Rectal smooth muscle tissue (tissue), 1 donor: ENCODE results near the gene CTNNAL1.
A peak's percentile ranks its signal among the peaks of the same experiment; 100 is the strongest.

Experiments used
- H3K27ac ChIP-seq: one replicate; pipeline ENCODE4 v1.7.0; 2013; ENCODE audit warnings: low read depth, low read length, inconsistent platforms
- H3K27me3 ChIP-seq: one replicate; pipeline ENCODE4 v1.7.0; 2013; ENCODE audit warnings: low read length; ENCODE audit not compliant: control insufficient read depth, insufficient read depth
- H3K36me3 ChIP-seq: one replicate; pipeline ENCODE4 v1.7.0; 2013; ENCODE audit warnings: low read length; ENCODE audit not compliant: control insufficient read depth, insufficient read depth
- H3K4me1 ChIP-seq: one replicate; pipeline ENCODE4 v1.7.0; 2013; ENCODE audit warnings: low read length; ENCODE audit not compliant: control insufficient read depth, insufficient read depth
- H3K4me3 ChIP-seq: one replicate; pipeline ENCODE4 v1.7.0; 2013; ENCODE audit warnings: low read length
- H3K9ac ChIP-seq: one replicate; pipeline ENCODE4 v1.7.0; 2013; ENCODE audit warnings: low read length

The CTNNAL1 gene

DNA sequence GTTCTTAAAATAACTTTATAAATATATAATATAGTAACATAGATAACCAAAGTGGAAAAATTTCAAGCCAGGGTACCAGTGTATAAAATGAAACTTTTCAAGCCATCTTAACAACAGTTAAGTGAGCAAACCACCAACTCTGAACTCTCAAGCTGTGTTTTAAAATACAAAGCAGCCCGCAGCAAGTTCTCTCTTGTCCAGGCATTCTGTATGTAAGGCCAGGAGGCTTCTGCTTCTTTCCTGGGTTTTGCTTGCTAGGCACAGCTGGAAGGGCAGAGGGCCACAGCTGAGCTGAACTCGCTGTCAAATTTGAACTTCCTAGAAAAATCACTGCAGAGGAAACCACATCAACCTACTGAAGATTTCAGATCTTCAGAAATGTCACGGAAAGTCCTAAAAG is 6.8 kb upstream of the CTNNAL1 start:
- no peak overlapping the region for H3K9ac ChIP-seq
- H3K4me3 ChIP-seq = no peak overlapping the region
- peaks cover 2% of the 10 kb centered on the region for H3K36me3 ChIP-seq
- H3K27me3 ChIP-seq = no peaks in the 10 kb centered on the region
- H3K27ac ChIP-seq = no peak overlapping the region
- H3K4me1 ChIP-seq = peaks cover 6% of the 10 kb centered on the region

DNA sequence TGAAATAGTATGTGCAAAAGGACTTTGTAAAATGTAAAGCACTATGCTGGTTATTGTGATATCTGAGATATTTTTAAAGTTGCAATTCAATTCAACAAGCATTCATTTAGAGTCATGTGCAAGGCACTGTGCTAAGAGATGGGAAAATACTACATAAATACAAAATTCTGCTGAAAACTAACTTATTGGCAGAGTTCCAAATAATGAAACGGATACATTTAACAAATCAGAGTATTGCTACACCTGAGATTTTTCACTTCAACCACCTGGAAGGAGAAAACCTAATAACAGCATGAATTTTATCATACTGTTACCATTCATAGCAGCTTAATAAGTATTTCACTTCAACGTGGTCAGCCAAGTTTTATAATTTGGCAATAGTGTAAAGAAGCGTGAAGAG is 6.1 kb upstream of the CTNNAL1 start:
- H3K27me3 ChIP-seq = no peaks in the 10 kb centered on the region
- H3K27ac ChIP-seq = no peak overlapping the region
- H3K4me1 ChIP-seq = peaks cover 6% of the 10 kb centered on the region

DNA sequence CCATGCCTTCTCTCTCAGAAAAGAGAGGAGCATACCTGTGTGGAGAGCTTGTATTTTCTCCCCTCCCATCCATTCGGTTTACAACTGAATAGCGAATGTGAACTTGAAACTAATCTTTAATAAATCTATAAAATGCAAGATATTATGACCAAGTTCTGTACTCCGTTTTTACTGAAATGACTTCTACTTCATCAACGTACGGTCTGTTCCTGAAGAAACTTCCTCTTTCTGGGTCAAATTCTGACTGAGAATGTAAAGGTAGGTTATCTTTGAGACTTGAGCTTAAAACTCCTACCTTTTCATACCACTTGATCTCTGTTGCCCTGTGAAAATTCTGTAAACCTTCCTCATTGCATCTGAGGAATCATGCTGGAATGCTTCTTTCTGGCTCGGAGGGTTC is 4.2 kb upstream of the CTNNAL1 start:
- H3K4me1 ChIP-seq = peaks cover 9% of the 10 kb centered on the region
- no peak overlapping the region for H3K27ac ChIP-seq
- no peaks in the 10 kb centered on the region for H3K27me3 ChIP-seq

More for the DNA sequence above, 6.1 kb upstream of the CTNNAL1 start:
- peaks cover 2% of the 10 kb centered on the region for H3K36me3 ChIP-seq
- H3K9ac ChIP-seq = no peak overlapping the region
- H3K4me3 ChIP-seq = no peak overlapping the region

DNA sequence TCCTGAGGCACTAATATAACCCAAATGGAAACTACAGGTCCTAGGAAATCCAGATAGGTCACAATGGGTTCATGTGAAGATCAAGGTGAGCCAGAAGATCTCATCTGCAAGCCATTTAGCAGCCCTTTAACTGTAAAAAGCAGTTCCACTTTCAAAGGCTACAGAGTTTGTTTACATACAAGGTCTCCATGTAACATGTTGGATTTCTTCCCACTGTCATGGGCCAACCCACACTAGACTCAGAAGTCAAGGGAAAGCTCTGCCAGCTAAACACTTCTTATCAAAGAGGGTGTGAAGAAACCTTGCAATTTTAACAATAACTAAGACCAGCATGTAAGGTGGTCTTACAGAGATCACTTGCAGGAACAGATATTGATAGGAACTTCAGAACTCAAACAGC is 3.8 kb upstream of the CTNNAL1 start:
- Histone ChIP-seq H3K36me3 (peaks cover 2% of the 10 kb centered on the region), H3K9ac (no peak overlapping the region), H3K27me3 (no peaks in the 10 kb centered on the region), H3K27ac (no peak overlapping the region), H3K4me3 (no peak overlapping the region), H3K4me1 (peaks cover 12% of the 10 kb centered on the region)

More for the DNA sequence above, 4.2 kb upstream of the CTNNAL1 start:
- Histone ChIP-seq H3K36me3 (peaks cover 2% of the 10 kb centered on the region), H3K9ac (no peak overlapping the region), H3K4me3 (no peak overlapping the region)

DNA sequence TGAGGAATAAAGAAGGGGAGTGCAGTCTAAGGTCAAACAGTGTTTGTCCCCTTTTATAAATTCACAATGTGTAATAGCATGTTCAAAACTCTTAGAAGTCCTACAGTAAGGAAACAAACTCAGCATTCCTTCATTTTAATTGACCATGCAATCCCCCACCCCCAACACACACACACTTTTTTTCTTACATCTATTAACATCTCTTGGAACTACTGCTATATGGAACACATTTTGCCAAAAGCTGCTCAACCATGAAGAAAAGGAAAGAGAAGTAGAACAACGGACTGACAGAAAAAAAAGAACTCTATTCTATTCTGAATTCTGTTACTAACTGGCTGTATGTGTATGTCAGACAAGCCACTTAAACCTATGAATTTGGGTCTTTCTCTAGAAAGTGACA is 2.8 kb upstream of the CTNNAL1 start:
- Histone ChIP-seq H3K4me1 (peaks cover 21% of the 10 kb centered on the region), H3K9ac (no peak overlapping the region), H3K4me3 (no peak overlapping the region), H3K36me3 (peaks cover 2% of the 10 kb centered on the region), H3K27ac (no peak overlapping the region), H3K27me3 (no peaks in the 10 kb centered on the region)

DNA sequence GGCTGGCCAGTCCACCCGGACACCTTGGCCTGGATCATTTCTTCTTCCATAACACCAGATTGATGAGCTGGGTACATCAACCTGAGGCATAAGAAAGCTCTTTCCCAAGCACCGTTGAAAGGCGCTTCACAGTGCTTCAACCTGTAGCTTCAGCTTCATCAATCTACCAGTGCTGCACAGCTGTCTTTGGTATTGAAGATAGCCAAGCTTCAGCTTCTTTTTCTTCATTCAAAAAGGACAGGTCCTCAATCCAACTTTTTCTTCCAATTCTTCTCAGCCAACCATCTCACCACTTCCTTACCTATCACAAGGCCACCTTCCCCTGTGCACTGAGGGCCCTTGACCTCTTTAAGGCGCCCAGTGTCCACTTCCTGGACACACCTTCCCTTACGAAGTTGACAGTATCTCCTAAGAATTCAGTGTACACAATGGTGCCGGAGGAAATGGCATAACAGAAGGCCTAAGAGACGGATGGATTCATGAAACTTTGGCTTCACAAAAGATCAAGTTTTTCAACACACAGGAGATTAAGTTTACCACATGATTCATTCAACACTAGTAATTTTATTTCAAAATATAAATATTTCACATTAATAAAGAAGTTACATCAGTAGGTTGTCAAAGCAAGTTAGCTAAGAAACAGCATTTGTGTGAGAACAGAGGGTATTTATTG is 1.4 kb upstream of the CTNNAL1 start:
- Histone ChIP-seq H3K9ac (no peak overlapping the region), H3K27me3 (no peaks in the 10 kb centered on the region), H3K36me3 (peaks cover 2% of the 10 kb centered on the region), H3K27ac (peak overlapping the region; percentile 76), H3K4me3 (no peak overlapping the region), H3K4me1 (peaks cover 25% of the 10 kb centered on the region)

DNA sequence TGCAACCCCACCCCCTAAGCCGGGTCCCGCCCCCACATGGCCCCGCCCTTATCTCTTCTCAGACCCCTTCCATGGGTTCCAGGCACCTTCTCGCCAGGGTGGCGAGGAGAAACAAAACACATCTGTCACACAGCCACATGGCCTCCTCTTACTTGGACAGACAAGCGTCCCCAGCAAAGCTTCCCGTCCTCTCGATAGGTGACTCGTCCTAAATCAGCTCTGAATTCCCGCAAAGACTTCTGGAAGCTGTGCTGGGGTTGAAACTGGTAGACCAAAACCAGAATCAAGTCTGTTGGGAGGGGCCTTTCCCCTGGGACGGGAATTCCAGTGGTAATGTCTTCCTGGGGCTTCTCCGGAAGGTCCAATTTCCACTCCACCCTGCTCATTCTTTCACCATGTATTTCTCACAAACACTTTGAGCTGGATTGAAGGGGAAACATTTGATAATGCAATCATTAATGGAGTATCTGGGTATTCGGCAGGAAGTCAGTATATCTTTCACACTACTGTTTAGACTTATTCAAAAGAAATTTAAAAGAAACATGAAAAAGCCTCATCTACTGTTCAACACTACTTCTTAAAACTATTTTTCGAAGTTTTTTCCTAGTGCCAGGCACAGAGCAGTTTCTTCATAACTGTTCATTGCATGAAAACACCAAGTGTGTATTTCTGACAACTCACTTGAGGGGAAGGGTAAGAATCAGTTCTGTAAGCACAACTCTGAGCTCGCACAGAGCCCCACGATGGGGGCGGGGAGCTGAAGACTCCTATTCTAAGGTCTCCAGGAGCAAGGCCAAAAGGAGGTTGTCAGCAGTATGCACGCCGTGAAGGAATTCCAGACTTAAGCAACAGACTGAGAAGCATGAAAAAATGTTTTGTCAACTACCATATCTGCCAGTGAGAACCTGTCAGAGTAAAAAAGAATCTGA is 644 bp upstream of the CTNNAL1 start:
- Histone ChIP-seq H3K27me3 (no peaks in the 10 kb centered on the region), H3K9ac (no peak overlapping the region), H3K4me3 (peak overlapping the region; percentile 56), H3K27ac (peak overlapping the region; percentile 76), H3K36me3 (no peaks in the 10 kb centered on the region), H3K4me1 (peaks cover 25% of the 10 kb centered on the region)

DNA sequence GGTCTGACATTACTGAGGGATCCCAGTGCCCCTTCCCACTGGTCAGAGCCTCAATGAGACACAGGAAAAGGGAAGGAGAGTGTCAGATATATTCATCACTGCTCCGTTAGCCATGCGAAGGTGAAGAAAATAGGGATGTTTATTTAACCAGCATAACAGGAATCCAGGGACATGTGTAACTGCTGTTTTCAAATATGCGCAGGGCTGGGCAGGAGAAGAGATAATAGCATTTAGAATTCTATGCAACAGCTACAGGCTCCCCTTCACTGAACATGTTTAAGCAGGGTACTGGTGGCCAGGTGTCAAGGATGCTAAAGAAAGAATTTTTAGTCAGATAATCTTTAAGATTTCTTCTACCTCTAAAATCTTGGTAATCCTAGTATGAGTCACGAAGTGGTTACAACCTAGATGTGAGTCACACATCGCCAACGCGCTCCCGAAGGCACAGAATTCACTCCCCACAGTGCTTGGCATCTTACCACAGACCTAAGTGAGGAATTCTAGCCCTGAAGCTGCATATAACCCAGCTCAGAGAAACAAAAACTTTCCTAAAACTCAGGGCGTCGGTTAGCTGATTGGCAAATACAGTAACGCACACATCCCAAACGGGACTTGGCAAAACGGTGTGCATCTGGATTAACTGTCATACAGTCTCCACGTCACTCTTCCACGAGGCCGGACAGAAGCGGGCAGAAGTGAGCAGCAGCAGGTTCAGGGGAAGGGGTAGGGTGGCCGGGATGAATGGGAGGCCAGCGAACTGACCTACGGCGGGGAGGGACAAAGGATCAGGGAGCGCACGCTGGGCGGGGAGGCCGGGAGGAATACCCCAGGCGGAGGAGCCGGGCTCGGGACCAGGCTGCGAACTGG is 1.1 kb downstream of the CTNNAL1 start:
- Histone ChIP-seq H3K27ac (peak overlapping the region; percentile 94), H3K9ac (peak overlapping the region; percentile 72), H3K4me1 (peaks cover 25% of the 10 kb centered on the region), H3K27me3 (no peaks in the 10 kb centered on the region), H3K36me3 (no peaks in the 10 kb centered on the region), H3K4me3 (peak overlapping the region; percentile 84)

DNA sequence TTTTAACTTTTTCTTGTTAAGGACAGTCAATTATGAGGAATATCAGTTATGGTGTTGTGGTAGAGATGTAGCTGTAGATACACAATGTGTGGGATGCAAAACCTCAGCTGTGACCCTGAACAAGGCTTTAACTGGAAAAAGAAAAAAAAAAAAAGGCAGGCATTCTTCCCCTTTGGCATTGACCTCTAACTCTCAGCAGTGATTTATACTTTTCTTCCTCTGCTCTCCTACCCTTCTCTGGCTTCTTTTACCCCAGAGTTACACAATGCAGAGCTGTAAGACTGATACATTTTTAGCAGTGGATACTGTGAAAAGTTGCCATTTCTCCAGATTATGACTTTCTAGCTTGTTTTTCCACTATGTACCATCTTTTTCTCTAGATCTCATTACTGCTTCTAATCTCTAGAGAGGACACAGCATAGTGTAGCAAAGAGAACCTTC is 2.0 kb downstream of the CTNNAL1 start:
- peaks cover 19% of the 10 kb centered on the region for H3K4me1 ChIP-seq
- H3K27ac ChIP-seq = peak overlapping the region; percentile 94
- H3K36me3 ChIP-seq = no peaks in the 10 kb centered on the region
- no peaks in the 10 kb centered on the region for H3K27me3 ChIP-seq
- H3K4me3 ChIP-seq = peak overlapping the region; percentile 84
- no peak overlapping the region for H3K9ac ChIP-seq

DNA sequence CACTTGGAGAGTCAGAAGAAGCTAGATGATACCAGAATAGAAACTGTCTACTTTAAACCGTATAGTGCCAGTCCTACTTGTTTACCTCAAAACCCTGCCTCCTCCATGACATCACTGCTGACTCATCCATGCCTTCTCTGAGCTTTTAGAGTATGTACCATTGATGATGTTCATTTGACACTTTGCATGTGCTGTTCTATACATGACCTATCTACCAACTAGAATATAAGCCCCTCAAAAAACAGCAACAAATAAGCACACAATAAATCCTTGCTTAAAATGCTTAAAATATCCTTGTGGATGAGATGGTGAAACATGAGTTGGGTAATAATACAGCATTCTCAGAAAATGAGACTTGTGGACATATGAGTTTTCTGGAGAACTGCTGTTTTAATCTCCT is 2.6 kb downstream of the CTNNAL1 start:
- peaks cover 19% of the 10 kb centered on the region for H3K4me1 ChIP-seq
- no peaks in the 10 kb centered on the region for H3K27me3 ChIP-seq
- no peak overlapping the region for H3K4me3 ChIP-seq
- H3K9ac ChIP-seq = no peak overlapping the region
- H3K27ac ChIP-seq = peak overlapping the region; percentile 94
- no peaks in the 10 kb centered on the region for H3K36me3 ChIP-seq

DNA sequence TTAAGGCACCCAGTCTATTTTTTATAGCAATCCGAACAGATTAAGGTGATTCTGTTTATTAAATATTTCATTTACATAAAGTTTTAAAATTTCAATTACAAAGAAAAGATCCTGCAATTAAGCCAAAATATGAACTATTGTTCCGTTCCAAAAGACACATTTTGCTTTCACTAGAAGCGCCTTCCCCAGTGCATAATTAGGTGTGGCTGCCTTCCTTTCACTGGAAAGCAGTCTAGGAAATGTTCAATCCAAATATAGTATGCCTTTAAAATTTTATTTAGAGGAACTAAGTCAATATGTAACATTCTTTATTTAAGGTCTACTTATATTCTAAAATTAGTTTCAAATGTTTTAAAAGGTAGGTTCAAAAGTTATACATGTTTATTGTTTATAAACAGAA is 7.6 kb downstream of the CTNNAL1 start:
- H3K27ac ChIP-seq = no peak overlapping the region
- H3K4me3 ChIP-seq = no peak overlapping the region
- no peaks in the 10 kb centered on the region for H3K36me3 ChIP-seq
- no peak overlapping the region for H3K9ac ChIP-seq
- H3K27me3 ChIP-seq = no peaks in the 10 kb centered on the region
- H3K4me1 ChIP-seq = no peaks in the 10 kb centered on the region

DNA sequence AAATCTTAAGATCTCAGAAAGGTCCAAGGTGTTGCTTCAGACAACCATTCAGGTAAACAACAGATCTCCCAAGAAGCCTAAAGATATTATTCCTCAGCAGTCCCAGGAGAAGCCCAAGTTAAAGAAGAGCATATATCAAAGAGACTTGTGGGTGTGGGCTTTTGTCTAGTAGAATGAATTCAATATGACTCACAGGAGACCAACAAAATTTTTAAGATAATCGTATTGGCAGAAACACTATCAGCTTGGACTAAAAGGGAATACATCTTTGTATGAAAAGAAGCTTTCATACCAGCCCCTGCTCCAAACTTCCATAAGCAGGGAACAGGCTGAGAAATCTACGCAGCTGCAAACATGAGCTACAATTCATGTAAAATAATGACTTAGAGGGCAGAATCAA is 10.2 kb downstream of the CTNNAL1 start:
- no peaks in the 10 kb centered on the region for H3K36me3 ChIP-seq
- H3K4me1 ChIP-seq = no peaks in the 10 kb centered on the region
- H3K27ac ChIP-seq = no peak overlapping the region
- no peaks in the 10 kb centered on the region for H3K27me3 ChIP-seq
- no peak overlapping the region for H3K4me3 ChIP-seq
- H3K9ac ChIP-seq = no peak overlapping the region
